WTC11 (cell line): Measurements from ENCODE around the gene CD84.

Source experiments
- CTCF ChIP-seq: fragments of 200-600 bp; IDR thresholded peaks from 2 replicates; pipeline ENCODE4 v1.8.0; 2022; ENCODE audit warnings: antibody characterized with exemption
- JUN ChIP-seq: sonication (generic); formaldehyde crosslinking; IDR thresholded peaks from 2 replicates; pipeline ENCODE4 v1.8.0; 2023; ENCODE audit warnings: mild to moderate bottlenecking, missing genetic modification reagents
- ZNF219 ChIP-seq: sonication (generic); formaldehyde crosslinking; IDR thresholded peaks from 2 replicates; pipeline ENCODE4 v1.8.0; 2023; ENCODE audit warnings: missing genetic modification reagents, mild to moderate bottlenecking, borderline replicate concordance
- TF ChIP-seq, protein P1 (sequence below): sonication (generic); formaldehyde crosslinking; IDR thresholded peaks from 2 replicates; pipeline ENCODE4 v1.8.0; 2022; ENCODE audit warnings: mild to moderate bottlenecking, missing genetic modification reagents

GRCh38 chr1:160607672-160608032 lies 28.4 kb upstream of the CD84 start:
- TF ChIP-seq JUN (CRISPR knock-in tag) (no peak), CTCF (no peak), ZNF219 (CRISPR knock-in tag) (no peak)
- TF ChIP-seq, protein P1, sequence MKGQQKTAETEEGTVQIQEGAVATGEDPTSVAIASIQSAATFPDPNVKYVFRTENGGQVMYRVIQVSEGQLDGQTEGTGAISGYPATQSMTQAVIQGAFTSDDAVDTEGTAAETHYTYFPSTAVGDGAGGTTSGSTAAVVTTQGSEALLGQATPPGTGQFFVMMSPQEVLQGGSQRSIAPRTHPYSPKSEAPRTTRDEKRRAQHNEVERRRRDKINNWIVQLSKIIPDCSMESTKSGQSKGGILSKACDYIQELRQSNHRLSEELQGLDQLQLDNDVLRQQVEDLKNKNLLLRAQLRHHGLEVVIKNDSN (CRISPR knock-in tag), result no peak
